ENCODE results near the gene PRKCZ.
A peak's percentile ranks its signal among the peaks of the same experiment; 100 is the strongest.

Gene PRKCZ

DNA sequence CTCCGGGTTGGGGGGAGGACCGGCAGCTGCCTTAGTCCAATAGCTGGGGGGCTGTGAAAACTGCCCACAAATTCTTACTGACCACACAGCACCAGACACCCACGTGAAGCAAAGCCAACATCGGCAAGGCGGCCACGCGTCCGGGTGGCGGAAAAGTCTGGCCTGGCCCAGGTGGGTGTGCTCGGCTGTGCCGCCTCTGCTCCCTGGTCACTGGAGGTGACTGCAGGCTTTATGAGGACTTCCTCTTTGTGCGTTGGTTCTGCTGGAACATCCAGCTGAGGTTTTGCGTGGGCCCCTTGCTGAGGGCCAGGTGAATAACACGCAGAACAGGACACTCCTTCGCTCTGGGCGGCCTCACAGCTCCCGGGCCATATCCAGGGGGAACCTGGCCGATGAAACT, 108.9 kb downstream of the PRKCZ start:
- DNase-seq (ENCODE audit: low spot score) = no peak

DNA sequence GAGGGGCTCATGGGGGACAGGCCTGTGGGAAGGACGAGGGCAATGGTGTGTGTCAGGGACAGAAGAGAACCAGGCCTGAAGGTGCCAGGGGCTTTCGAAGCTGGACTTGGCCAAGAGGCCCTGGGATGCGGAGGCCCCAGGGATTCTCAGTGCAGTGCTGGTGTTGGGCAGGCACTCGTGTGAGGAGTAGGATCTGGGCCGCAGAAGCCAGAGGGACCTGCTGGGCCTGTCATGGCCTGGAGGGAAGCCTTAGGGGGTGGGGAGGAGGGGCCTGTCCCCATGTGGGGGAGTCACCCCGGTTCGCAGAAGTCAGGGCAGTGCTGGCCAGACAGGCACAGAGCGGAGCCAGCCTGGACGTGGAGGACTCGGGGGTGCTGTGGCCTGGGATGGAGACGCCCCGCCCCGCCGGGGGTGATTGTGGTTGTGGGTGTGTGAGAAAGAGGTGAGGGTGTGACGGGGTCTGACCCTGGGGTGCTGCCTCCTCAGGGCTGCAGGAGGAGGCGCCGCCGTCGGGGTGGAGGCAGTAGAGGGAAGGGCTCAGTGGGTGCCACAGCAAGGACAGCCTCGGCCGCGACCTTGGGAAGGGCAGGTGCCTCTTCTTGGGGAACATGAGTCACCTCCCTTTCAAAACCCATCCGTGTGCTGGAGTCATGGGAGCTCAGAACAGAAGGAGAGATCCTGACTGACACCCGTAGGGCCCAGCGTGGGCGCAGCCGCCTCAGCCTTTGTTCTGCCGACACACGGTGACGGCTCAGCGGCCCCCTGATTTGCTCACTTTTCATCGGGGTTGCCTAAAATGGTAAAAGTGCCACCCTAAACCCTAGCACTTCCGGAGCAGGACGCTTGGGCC, 110.5 kb downstream of the PRKCZ start:
- no peak for DNase-seq (ENCODE audit: low spot score)

DNA sequence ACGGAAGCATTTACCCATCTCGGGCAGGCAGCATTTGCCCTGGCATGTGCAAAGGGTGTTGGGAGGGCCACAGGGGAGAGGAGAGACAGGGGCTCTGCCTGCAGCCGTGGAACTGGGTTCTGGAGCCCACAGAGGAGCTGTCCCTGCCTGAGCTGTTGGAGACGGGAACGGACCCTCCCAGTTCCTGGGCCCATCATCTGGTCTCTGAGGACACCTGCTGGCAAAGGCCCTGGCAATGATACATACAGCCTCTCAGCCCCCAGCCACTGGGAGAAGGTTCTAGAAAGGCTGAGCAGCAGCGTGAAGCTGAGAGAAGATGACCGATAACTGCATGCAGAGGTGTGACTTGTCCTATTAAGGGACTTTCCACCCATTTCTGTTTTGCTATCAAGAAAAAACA, 113.0 kb downstream of the PRKCZ start:
- DNase-seq (ENCODE audit: low spot score) = peak; percentile 72

GRCh38 chr1:2165646-2166045, 115.4 kb downstream of the PRKCZ start:
- no peak for DNase-seq (ENCODE audit: low spot score)

DNA sequence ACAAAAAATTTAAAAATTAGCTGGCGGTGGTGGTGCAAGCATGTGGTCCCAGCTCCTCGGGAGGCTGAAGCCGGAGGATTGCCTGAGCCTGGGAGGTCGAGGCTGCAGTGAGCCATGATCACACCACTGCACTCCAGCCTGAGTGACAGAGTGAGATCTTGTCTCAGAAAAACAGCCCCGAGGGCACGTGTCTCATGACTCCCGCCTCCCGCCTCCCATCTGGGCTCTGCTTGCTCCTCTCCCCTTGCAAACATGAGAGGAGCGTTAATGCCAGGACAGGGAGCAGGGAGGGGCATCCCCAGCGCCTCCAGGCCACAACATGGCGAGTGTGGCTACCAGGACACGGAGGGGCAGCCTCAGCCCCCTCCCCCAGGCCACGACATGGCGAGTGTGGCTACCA, 116.0 kb downstream of the PRKCZ start:
- no peak for DNase-seq (ENCODE audit: low spot score)

- DNase-seq (ENCODE audit: low spot score) = no peak
Measured at GRCh38 chr1:2166695-2167094, 116.5 kb downstream of the PRKCZ start.

- DNase-seq (ENCODE audit: low spot score) = no peak
Measured at GRCh38 chr1:2168090-2168489, 117.9 kb downstream of the PRKCZ start.

- DNase-seq (ENCODE audit: low spot score) = no peak
Measured at GRCh38 chr1:2168535-2168934, 118.3 kb downstream of the PRKCZ start.

- DNase-seq (ENCODE audit: low spot score) = no peak
Measured at GRCh38 chr1:2169200-2169836, 119.1 kb downstream of the PRKCZ start.

DNA sequence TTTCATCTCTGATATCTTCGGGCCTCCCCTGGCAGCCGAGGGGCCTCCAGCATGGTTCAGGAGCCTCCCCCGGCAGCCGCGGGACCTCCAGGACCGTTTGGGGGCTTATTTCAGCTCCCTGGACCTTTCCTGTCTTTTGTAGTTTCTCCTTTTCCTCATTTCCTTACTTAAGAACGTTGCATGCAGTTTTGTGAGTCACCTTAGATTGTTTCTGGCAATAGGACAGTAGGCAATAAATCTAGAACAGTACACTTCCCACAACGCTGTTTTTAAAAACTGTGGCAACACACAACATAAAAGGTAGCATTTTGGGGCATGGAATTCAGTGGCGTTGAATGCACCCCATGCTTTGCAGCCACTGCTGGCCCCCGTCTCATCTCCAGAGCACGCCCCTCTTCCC, 120.0 kb downstream of the PRKCZ start:
- DNase-seq (ENCODE audit: low spot score) = no peak

GRCh38 chr1:2172012-2172411, 121.8 kb downstream of the PRKCZ start:
- DNase-seq (ENCODE audit: low spot score) = no peak

DNA sequence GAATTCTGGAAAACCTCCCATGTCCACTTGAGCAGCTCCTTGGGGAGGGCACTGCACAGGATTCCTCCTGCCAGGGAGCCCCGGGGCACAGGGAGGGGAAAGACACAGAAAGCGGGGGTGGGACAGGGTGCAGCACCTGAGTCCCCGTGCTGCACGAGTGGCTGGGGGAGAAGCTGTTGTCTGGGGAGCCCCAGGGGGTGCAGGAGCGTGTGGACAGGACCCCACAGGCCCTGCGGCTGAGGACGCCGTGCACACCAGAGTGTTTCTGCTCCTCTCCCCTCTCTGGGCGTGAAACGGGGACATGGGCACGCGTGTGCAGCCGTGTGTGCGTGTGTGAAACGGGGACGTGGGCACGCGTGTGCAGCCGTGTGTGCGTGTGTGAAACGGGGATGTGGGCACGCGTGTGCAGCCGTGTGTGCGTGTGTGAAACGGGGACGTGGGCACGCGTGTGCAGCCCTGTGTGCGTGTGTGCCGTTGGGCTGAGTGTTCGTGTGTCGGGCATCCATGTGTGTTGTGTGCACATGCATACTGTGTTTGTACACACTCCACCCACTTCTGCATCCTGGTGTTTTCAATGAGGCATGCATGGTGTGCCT, 122.4 kb downstream of the PRKCZ start:
- no peak for DNase-seq (ENCODE audit: low spot score)

GRCh38 chr1:2173546-2174347, 123.5 kb downstream of the PRKCZ start:
- DNase-seq (ENCODE audit: low spot score) = no peak

GRCh38 chr1:2174348-2175054, 124.3 kb downstream of the PRKCZ start:
- DNase-seq (ENCODE audit: low spot score) = peak; percentile 91

- no peak for DNase-seq (ENCODE audit: low spot score)
Measured at GRCh38 chr1:2175055-2175414, 124.8 kb downstream of the PRKCZ start.

GRCh38 chr1:2175681-2176454, 125.7 kb downstream of the PRKCZ start:
- DNase-seq (ENCODE audit: low spot score) = no peak

DNA sequence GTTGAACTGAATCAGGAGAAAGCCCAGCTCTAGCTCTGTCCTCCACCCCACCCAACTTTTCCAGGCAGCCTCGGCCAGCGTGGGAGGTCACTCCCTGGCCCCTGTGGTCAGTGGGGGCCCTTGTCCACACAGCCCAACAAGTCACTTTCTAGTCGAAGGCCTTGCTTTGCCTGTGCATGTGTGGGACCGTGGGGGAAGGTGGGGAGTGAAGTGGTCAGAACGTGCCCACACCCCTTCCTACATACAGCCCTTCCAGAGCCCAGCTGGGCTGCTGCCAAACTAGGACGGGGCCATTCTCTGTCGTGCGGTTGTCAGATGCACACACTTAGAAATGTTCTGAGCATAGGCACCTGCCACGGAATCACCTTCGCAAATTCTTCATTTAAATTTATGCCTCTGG, 126.4 kb downstream of the PRKCZ start:
- DNase-seq (ENCODE audit: low spot score) = no peak

- DNase-seq (ENCODE audit: low spot score) = no peak
Measured at GRCh38 chr1:2177541-2177940, 127.3 kb downstream of the PRKCZ start.

GRCh38 chr1:2177946-2178538, 127.8 kb downstream of the PRKCZ start:
- DNase-seq (ENCODE audit: low spot score) = no peak

DNA sequence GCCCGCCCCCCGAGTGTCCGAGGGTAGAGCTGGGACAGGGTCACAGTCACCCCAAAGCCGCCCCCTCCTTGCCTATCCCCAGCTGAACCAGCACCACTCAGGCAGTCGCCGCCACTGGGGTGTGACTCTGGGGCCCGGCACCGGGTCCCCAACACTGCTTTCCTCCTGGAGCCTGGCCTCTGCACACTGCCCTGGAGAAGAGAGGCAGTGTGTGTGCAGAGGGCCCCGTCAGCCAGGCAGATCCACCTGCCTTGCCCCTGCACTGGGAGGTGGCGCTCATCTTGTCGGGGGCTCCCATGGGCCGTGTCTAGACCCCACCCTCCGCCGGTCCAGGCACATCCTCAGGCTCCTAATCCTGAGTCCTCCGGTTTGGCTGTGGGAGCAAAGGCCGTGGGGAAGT, 128.7 kb downstream of the PRKCZ start:
- DNase-seq (ENCODE audit: low spot score) = no peak
